ENCODE measurements around the gene SERPINF2.
"Not testable (repeated sequence)": the region's sequence is repeated elsewhere in the genome, so short reads cannot be mapped to it uniquely, and the experiment has no call there.

The SERPINF2 gene

GRCh38 chr17:1716076-1716911, 26.4 kb upstream of the SERPINF2 start:
- DNase-seq (ENCODE audit: low read depth, low spot score), result peak; percentile 100

- peak; percentile 97 for DNase-seq (ENCODE audit: low read depth, low spot score)
These were observed 25.6 kb upstream of the SERPINF2 start for GRCh38 chr17:1716912-1717695.

- no peak for DNase-seq (ENCODE audit: low read depth, low spot score)
These were observed 24.1 kb upstream of the SERPINF2 start for GRCh38 chr17:1718362-1719165.

GRCh38 chr17:1720856-1721386, 21.8 kb upstream of the SERPINF2 start:
- DNase-seq (ENCODE audit: low read depth, low spot score), result no peak

GRCh38 chr17:1722022-1722421, 20.6 kb upstream of the SERPINF2 start:
- DNase-seq (ENCODE audit: low read depth, low spot score), result not testable (repeated sequence)

GRCh38 chr17:1724351-1724868, 18.3 kb upstream of the SERPINF2 start, which contains the start of gene WDR81:
TSS of gene WDR81 (plus strand) at chr17:1724704. CDS start at chr17:1724960, 256 bp downstream.
- no peak for DNase-seq (ENCODE audit: low read depth, low spot score)

GRCh38 chr17:1724869-1725641, 17.6 kb upstream of the SERPINF2 start:
- DNase-seq (ENCODE audit: low read depth, low spot score), result no peak

GRCh38 chr17:1725642-1726511, 16.8 kb upstream of the SERPINF2 start:
- no peak for DNase-seq (ENCODE audit: low read depth, low spot score)

- no peak for DNase-seq (ENCODE audit: low read depth, low spot score)
These were observed 15.9 kb upstream of the SERPINF2 start for GRCh38 chr17:1726626-1727257.

GRCh38 chr17:1727258-1727789, 15.3 kb upstream of the SERPINF2 start:
- no peak for DNase-seq (ENCODE audit: low read depth, low spot score)

- no peak for DNase-seq (ENCODE audit: low read depth, low spot score)
These were observed 14.6 kb upstream of the SERPINF2 start for GRCh38 chr17:1727876-1728630.

- no peak for DNase-seq (ENCODE audit: low read depth, low spot score)
These were observed 12.7 kb upstream of the SERPINF2 start for GRCh38 chr17:1729966-1730325.

- no peak for DNase-seq (ENCODE audit: low read depth, low spot score)
These were observed 12.1 kb upstream of the SERPINF2 start for GRCh38 chr17:1730326-1731193.

GRCh38 chr17:1731194-1731506, 11.5 kb upstream of the SERPINF2 start:
- no peak for DNase-seq (ENCODE audit: low read depth, low spot score)

GRCh38 chr17:1732241-1732832, 10.3 kb upstream of the SERPINF2 start:
- no peak for DNase-seq (ENCODE audit: low read depth, low spot score)

- DNase-seq (ENCODE audit: low read depth, low spot score), result no peak
These were observed 9.8 kb upstream of the SERPINF2 start for GRCh38 chr17:1732833-1733321.

- DNase-seq (ENCODE audit: low read depth, low spot score), result no peak
These were observed 8.9 kb upstream of the SERPINF2 start for GRCh38 chr17:1733759-1734158.

Measured in smooth muscle cell of the brain vasculature (primary cell).